Natural killer cell (primary cell): ENCODE data around the gene EHMT1. TPM values are rescaled to one million over a fixed set of nuclear protein-coding genes. Genes with fewer than 3 reads are reported as not detected.

Source experiments
- ATAC-seq, 3 donors: fragments of 150-1000 bp in 2 of 3; fragments of 200-7000 bp in 1 of 3; cut with Tn5 transposase; 1 replicate in 1 of 3; 2 replicates in 2 of 3; pipeline ENCODE4 v1.10.0; 2021; ENCODE audit warnings: mild to moderate bottlenecking in 2 of 3, moderate library complexity in 2 of 3
- DNase-seq, 2 donors: peaks; one replicate each; pipeline versions ENCODE4 v3.0.0 to v3.0.0-alpha.2; 2013 to 2021; ENCODE audit warnings: mixed read lengths in 1 of 2
- H3K27ac ChIP-seq: one replicate; pipeline ENCODE4 v1.5.1; 2013; ENCODE audit warnings: mild to moderate bottlenecking, low read length
- H3K27me3 ChIP-seq: one replicate; pipeline ENCODE4 v1.6.1; 2013; ENCODE audit warnings: low read length; ENCODE audit not compliant: control insufficient read depth, insufficient read depth
- H3K36me3 ChIP-seq: one replicate; pipeline ENCODE4 v1.6.1; 2013; ENCODE audit warnings: low read length; ENCODE audit not compliant: control insufficient read depth, insufficient read depth
- H3K4me1 ChIP-seq: one replicate; pipeline ENCODE4 v1.6.1; 2013; ENCODE audit warnings: low read length; ENCODE audit not compliant: control insufficient read depth, insufficient read depth
- H3K4me3 ChIP-seq: one replicate; pipeline ENCODE4 v1.5.1; 2013; ENCODE audit warnings: low read length
- H3K9me3 ChIP-seq: one replicate; pipeline ENCODE4 v1.6.1; 2013; ENCODE audit warnings: low read length; ENCODE audit not compliant: control insufficient read depth, insufficient read depth
- H3K27ac Mint-ChIP-seq, 2 donors: one replicate each; pipeline ENCODE4 v1.8.0; 2022; ENCODE audit warnings: mild to moderate bottlenecking in 2 of 2, mixed read lengths in 2 of 2, moderate library complexity in 1 of 2
- H3K27me3 Mint-ChIP-seq, 2 donors: one replicate each; pipeline ENCODE4 v1.8.0; 2022; ENCODE audit warnings: low read depth in 2 of 2, mixed read lengths in 2 of 2
- H3K36me3 Mint-ChIP-seq: one replicate; pipeline ENCODE4 v1.8.0; 2022; ENCODE audit warnings: mixed read lengths
- H3K4me1 Mint-ChIP-seq, 2 donors: one replicate each; pipeline ENCODE4 v1.8.0; 2022; ENCODE audit warnings: mixed read lengths in 2 of 2
- H3K4me3 Mint-ChIP-seq: one replicate; pipeline ENCODE4 v1.8.0; 2022; ENCODE audit warnings: mild to moderate bottlenecking, moderate library complexity, mixed read lengths
- H3K9me3 Mint-ChIP-seq, 2 donors: one replicate each; pipeline ENCODE4 v1.8.0; 2022; ENCODE audit warnings: mixed read lengths in 2 of 2
- WGBS: methylation state at CpG from one replicate; pipeline ENCODE4 v1.1.7; 2013; ENCODE audit warnings: missing lambda C conversion rate; ENCODE audit not compliant: insufficient coverage; 5-methylcytosine and 5-hydroxymethylcytosine counted together
- intact Hi-C: fragments of 100-400 bp; cut with micrococcal nuclease; formaldehyde crosslinking; loops from one replicate; pipeline ENCODE4 v1.14.2; 2022
- total RNA-seq, 4 donors: library from RNA; stranded (reverse); fragments of 120-200 nt in 1 of 4; gene quantifications; one replicate each; pipeline versions ENCODE4 v1.2.3 to v1.2.4, GENCODE V29; 2013 to 2022
- TF ChIP-seq, protein P1 (sequence below): fragments of 200-600 bp; IDR thresholded peaks from one replicate; pipeline ENCODE4 v1.8.0; 2022; ENCODE audit warnings: antibody characterized with exemption

Gene EHMT1
- total RNA-seq, 3 donors from 2014 or later (not counting 1 experiment from before 2014, with no cell fraction given), result 173 to 200 (median 176) TPM

DNA sequence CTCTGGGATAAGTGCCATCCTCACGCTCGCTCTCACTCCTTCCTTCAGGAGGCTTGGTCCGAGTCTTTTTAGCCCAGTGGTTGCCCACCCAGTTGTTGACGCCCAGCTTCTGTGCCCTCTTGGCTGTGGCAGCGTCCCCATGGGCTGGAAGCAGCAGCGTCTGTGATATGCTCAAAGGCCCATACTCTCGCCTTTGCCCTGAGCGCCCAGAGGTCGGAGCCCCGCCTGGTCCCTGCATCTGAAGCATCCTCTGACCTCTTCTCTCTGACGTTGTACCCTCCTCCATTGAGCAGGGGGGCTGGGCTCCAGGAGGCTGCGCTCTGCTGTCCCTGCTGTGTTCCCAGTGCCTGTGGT, 180.8 kb downstream of the EHMT1 start:
- H3K4me3 Mint-ChIP-seq, result no peak overlapping the region
- no peak overlapping the region for H3K27ac Mint-ChIP-seq
- no peaks in the 10 kb centered on the region for H3K9me3 ChIP-seq
- intact Hi-C loops, result no loop called here
- peaks cover 0 to 6% of the 10 kb centered on the region in 2 donors for H3K4me1 Mint-ChIP-seq
- no peaks in the 10 kb centered on the region for H3K4me1 ChIP-seq
- H3K27me3 ChIP-seq, result no peaks in the 10 kb centered on the region
- peaks cover 56% of the 10 kb centered on the region for H3K36me3 ChIP-seq
- H3K27me3 Mint-ChIP-seq, result no peaks in the 10 kb centered on the region
- H3K27ac ChIP-seq, result no peak overlapping the region
- TF ChIP-seq, protein P1, sequence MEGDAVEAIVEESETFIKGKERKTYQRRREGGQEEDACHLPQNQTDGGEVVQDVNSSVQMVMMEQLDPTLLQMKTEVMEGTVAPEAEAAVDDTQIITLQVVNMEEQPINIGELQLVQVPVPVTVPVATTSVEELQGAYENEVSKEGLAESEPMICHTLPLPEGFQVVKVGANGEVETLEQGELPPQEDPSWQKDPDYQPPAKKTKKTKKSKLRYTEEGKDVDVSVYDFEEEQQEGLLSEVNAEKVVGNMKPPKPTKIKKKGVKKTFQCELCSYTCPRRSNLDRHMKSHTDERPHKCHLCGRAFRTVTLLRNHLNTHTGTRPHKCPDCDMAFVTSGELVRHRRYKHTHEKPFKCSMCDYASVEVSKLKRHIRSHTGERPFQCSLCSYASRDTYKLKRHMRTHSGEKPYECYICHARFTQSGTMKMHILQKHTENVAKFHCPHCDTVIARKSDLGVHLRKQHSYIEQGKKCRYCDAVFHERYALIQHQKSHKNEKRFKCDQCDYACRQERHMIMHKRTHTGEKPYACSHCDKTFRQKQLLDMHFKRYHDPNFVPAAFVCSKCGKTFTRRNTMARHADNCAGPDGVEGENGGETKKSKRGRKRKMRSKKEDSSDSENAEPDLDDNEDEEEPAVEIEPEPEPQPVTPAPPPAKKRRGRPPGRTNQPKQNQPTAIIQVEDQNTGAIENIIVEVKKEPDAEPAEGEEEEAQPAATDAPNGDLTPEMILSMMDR, result no peak
- H3K9me3 Mint-ChIP-seq, result no peaks in the 10 kb centered on the region
- H3K4me3 ChIP-seq, result no peak overlapping the region
- no peak for ATAC-seq
- no peak for DNase-seq
- H3K36me3 Mint-ChIP-seq, result no peaks in the 10 kb centered on the region
- 97% methylated on average over 12 of the region's 12 CpGs for WGBS

DNA sequence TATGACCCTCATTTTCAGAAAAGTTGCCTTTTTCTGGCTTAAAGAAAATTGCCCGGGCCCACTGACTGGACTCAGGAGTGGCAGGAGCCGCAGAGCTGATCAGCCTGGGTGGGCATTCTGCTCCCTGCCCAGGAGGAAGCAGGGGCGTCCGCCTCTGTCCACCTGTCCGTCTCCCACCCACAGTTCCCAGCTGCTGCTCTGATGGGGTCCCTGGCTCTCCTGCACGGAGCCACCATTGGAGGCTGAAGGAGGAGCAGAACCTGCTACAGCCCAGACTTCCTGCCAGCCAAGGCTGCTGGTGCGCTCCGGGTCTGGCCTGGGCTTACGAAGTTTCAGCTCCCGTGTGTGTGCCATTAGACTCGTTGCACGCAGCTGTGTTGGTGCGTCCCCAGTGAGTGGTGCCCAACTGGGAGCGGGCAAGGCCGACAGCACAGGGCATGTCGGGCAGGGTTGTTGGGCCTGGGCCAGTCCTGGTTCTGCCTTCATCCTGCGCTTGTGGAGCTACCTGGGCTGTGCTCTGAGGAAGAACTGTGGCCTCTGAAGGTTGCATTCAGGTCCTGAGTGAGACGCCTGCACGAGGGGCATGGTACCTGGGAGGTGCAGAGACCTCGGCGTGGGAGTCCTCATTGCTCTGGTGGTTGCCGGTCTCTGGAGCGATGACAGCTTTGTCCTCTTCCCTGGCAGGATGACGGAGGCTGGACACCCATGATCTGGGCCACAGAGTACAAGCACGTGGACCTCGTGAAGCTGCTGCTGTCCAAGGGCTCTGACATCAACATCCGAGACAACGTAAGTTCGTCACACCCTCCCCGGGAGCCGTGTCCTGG, 181.6 kb downstream of the EHMT1 start:
- Mint-ChIP-seq H3K27ac (no peak overlapping the region), H3K4me1 (peaks cover 0 to 6% of the 10 kb centered on the region in 2 donors), H3K4me3 (no peak overlapping the region), H3K27me3 (no peaks in the 10 kb centered on the region), H3K9me3 (no peaks in the 10 kb centered on the region), H3K36me3 (no peaks in the 10 kb centered on the region)
- Histone ChIP-seq H3K4me1 (no peaks in the 10 kb centered on the region), H3K27me3 (no peaks in the 10 kb centered on the region), H3K4me3 (no peak overlapping the region), H3K9me3 (no peaks in the 10 kb centered on the region), H3K36me3 (peaks cover 53% of the 10 kb centered on the region), H3K27ac (no peak overlapping the region)
- ATAC-seq (no peak), DNase-seq (no peak)
- intact Hi-C loops, result no loop called here
- 94% methylated on average over 31 of the region's 31 CpGs for WGBS
- TF ChIP-seq, protein P1, result no peak

DNA sequence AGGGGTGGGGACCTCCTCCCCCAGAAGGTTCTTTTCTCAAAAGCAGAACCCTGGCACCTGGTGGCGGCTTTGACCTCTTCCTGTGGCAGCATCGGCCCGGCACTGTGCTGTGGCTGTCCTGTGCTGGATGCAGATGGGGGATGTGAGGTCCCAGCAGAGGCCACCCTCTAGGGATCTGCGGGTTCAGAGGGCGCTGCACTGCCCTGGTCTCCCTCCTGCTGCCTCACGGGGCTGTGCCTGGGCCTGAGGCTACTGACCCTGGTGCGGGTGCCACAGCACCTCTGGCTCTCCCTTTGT, 182.2 kb downstream of the EHMT1 start:
- Mint-ChIP-seq H3K4me3 (no peak overlapping the region), H3K36me3 (no peaks in the 10 kb centered on the region), H3K27ac (no peak overlapping the region), H3K4me1 (peaks cover 0 to 6% of the 10 kb centered on the region in 2 donors), H3K9me3 (no peaks in the 10 kb centered on the region), H3K27me3 (no peaks in the 10 kb centered on the region)
- Histone ChIP-seq H3K27me3 (no peaks in the 10 kb centered on the region), H3K4me1 (no peaks in the 10 kb centered on the region), H3K4me3 (no peak overlapping the region), H3K9me3 (no peaks in the 10 kb centered on the region), H3K36me3 (peaks cover 47% of the 10 kb centered on the region), H3K27ac (no peak overlapping the region)
- intact Hi-C loops, result no loop called here
- TF ChIP-seq, protein P1, result no peak
- ATAC-seq (no peak), DNase-seq (no peak)
- WGBS, result 85% methylated on average over 7 of the region's 7 CpGs

DNA sequence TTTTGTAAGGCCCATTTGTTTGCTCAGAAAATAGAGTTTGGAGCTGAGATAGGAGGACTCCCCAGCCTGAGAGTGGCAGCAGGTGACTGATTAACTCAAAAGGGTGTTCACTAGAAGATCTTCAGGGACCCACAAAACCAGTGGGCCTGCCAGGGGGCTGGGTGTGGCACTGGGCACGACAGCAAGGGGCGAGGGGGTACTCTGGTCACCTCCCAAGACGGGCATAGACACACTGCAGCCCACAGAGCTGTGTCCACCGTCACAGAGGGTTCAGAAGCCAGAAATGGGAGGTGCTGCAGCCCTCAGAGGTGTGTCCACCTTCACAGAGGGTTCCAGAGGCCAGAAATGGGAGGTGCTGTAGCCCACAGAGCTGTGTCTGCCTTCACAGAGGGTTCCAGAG, 183.2 kb downstream of the EHMT1 start:
- 97% methylated on average over 4 of the region's 4 CpGs for WGBS
- Mint-ChIP-seq H3K36me3 (no peaks in the 10 kb centered on the region), H3K4me1 (peaks cover 0 to 16% of the 10 kb centered on the region in 2 donors), H3K4me3 (no peak overlapping the region), H3K27me3 (no peaks in the 10 kb centered on the region), H3K9me3 (no peaks in the 10 kb centered on the region), H3K27ac (peak overlapping the region; percentile 41 to 51)
- intact Hi-C loops, result no loop called here
- Histone ChIP-seq H3K9me3 (no peaks in the 10 kb centered on the region), H3K4me3 (no peak overlapping the region), H3K4me1 (no peaks in the 10 kb centered on the region), H3K27me3 (no peaks in the 10 kb centered on the region), H3K36me3 (peaks cover 46% of the 10 kb centered on the region), H3K27ac (no peak overlapping the region)
- TF ChIP-seq, protein P1, result no peak
- DNase-seq, result no peak
- ATAC-seq, result no peak
